A673 (cell line): Measurements from ENCODE around the gene BMERB1. TPM values are rescaled to one million over a fixed set of nuclear protein-coding genes. Genes with fewer than 3 reads are reported as not detected.

Experiments
- BruUV-seq: library from RNA; stranded (reverse); fragments of 400-500 nt; replicated peaks from 2 replicates; lab custom pipeline; 2021; lab: Mats Ljungman, UMichigan
- CTCF ChIA-PET: fragments of 300-600 bp; sonication (Branson Sonifier 250); formaldehyde crosslinking; loops from one replicate; lab custom pipeline; 2022; ENCODE audit warnings: antibody characterized with exemption; lab: Charles Lee
- POLR2A ChIA-PET: fragments of 300-600 bp; sonication (Branson Sonifier 250); formaldehyde crosslinking; loops from one replicate; lab custom pipeline; 2022; ENCODE audit warnings: antibody characterized with exemption; ENCODE audit not compliant: low non-redundant PET; lab: Charles Lee
- DNase-seq: peaks from one replicate; pipeline ENCODE4 v3.0.0-alpha.2; 2015; ENCODE audit warnings: low spot score
- H3K27ac ChIP-seq: fragments of 200-600 bp; sonication (generic); 2 replicates; pipeline ENCODE4 v1.5.1; 2016; ENCODE audit warnings: mixed run types, low read depth, mild to moderate bottlenecking, mixed read lengths, antibody characterized with exemption, low read length; ENCODE audit not compliant: poor library complexity, severe bottlenecking
- H3K27me3 ChIP-seq: fragments of 200-600 bp; sonication (generic); replicated peaks from 2 replicates; pipeline ENCODE4 v1.6.1; 2017; ENCODE audit warnings: mixed run types, low read depth, mild to moderate bottlenecking, mixed read lengths, antibody characterized with exemption, low read length; ENCODE audit not compliant: insufficient read depth, poor library complexity
- H3K36me3 ChIP-seq: fragments of 200-600 bp; sonication (generic); 2 replicates; pipeline ENCODE4 v1.6.1; 2016; ENCODE audit warnings: mixed run types, mild to moderate bottlenecking, mixed read lengths, antibody characterized with exemption, low read length; ENCODE audit not compliant: insufficient read depth, poor library complexity, severe bottlenecking
- H3K4me1 ChIP-seq: fragments of 200-600 bp; sonication (generic); 2 replicates; pipeline ENCODE4 v1.6.1; 2017; ENCODE audit warnings: mixed run types, mild to moderate bottlenecking, mixed read lengths, antibody characterized with exemption, low read length; ENCODE audit not compliant: insufficient read depth, poor library complexity, severe bottlenecking
- H3K4me3 ChIP-seq: fragments of 200-600 bp; sonication (generic); 2 replicates; pipeline ENCODE4 v1.5.1; 2016; ENCODE audit warnings: low read depth, mixed run types, mild to moderate bottlenecking, mixed read lengths, low read length; ENCODE audit not compliant: poor library complexity, severe bottlenecking
- H3K9me3 ChIP-seq: fragments of 200-600 bp; sonication (generic); 2 replicates; pipeline ENCODE4 v1.6.1; 2016; ENCODE audit warnings: mixed run types, low read depth, mild to moderate bottlenecking, mixed read lengths, antibody characterized with exemption, low read length; ENCODE audit not compliant: poor library complexity, severe bottlenecking
- EZH2 ChIP-seq: fragments of 200-600 bp; sonication (generic); IDR thresholded peaks from 2 replicates; pipeline ENCODE4 v1.6.1; 2017; ENCODE audit warnings: borderline replicate concordance, low read depth, mild to moderate bottlenecking, mixed read lengths, antibody characterized with exemption, low read length; ENCODE audit not compliant: poor library complexity, severe bottlenecking
- intact Hi-C: fragments of 100-400 bp; cut with micrococcal nuclease; formaldehyde crosslinking; loops from one replicate; pipeline ENCODE4 v1.10.0; 2022; ENCODE audit not compliant: unreplicated experiment
- total RNA-seq: library from RNA; stranded (reverse); gene quantifications from 2 replicates; pipeline ENCODE4 v1.2.3, GENCODE V29; 2021
- TF ChIP-seq, protein P1 (sequence below): fragments of 300-800, 200-600 bp; sonication (generic); conservative IDR thresholded peaks from 2 replicates; pipeline ENCODE4 v1.5.1; 2017; ENCODE audit warnings: low read depth, mild to moderate bottlenecking, antibody characterized with exemption, low read length, moderate library complexity, mixed read lengths

BMERB1 gene
- total RNA-seq, 1 experiment from 2014 or later, result 11.5 TPM

DNA sequence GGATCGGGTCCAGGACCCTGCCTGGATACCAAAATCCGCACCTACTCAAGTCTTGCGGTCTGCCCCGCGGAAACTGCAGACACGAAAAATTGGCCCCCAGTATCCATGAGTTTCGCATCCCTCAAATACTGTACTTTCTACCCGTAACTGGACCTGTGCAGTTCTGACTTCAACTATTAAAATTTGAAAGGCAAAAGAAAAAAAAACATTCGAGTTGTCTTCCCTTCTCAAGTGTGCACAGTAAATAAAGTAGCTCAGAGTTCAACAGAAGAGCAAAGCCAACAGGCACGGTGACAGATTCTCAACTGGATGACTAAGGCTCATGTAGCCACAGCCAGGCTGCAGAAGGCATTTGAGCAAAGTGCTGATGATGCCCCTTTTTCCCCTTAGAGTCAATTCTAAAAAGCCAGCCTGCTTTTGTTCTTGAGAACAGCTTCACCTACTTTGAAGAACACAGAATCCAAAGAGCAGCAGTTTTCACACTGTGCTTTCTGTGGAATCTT, 176.0 kb downstream of the BMERB1 start:
- Histone ChIP-seq H3K4me1 (no peaks in the 10 kb centered on the region), H3K27me3 (no peaks in the 10 kb centered on the region), H3K27ac (no peak overlapping the region), H3K9me3 (no peaks in the 10 kb centered on the region), H3K36me3 (peaks cover 69% of the 10 kb centered on the region), H3K4me3 (no peak overlapping the region)
- no TSS peak for BruUV-seq
- ChIA-PET CTCF (no interaction called here), POLR2A (no interaction called here)
- intact Hi-C loops, result no loop called here
- no peak for TF ChIP-seq EZH2
- TF ChIP-seq, protein P1, sequence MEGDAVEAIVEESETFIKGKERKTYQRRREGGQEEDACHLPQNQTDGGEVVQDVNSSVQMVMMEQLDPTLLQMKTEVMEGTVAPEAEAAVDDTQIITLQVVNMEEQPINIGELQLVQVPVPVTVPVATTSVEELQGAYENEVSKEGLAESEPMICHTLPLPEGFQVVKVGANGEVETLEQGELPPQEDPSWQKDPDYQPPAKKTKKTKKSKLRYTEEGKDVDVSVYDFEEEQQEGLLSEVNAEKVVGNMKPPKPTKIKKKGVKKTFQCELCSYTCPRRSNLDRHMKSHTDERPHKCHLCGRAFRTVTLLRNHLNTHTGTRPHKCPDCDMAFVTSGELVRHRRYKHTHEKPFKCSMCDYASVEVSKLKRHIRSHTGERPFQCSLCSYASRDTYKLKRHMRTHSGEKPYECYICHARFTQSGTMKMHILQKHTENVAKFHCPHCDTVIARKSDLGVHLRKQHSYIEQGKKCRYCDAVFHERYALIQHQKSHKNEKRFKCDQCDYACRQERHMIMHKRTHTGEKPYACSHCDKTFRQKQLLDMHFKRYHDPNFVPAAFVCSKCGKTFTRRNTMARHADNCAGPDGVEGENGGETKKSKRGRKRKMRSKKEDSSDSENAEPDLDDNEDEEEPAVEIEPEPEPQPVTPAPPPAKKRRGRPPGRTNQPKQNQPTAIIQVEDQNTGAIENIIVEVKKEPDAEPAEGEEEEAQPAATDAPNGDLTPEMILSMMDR, result no peak
- DNase-seq, result no peak

DNA sequence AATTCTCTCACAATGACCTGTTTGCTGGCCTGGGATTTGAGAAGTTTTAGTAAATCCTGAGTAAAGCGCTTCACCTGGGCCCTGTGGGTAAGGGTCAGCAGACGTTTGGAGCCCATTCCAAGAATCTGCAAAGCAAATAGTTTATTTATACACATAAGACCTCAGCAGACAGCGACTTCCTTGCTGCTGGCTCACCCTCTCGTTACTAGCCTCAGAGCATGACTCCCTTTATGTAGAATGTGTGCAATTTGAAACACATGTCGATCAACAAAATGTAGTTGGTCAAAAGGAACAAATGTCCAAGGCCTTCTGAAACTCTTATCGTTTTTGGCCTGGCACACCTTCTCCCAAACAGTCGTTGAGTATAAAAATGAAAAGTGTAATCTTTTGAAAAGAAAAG, 177.2 kb downstream of the BMERB1 start:
- Histone ChIP-seq H3K4me3 (no peak overlapping the region), H3K4me1 (no peaks in the 10 kb centered on the region), H3K27ac (no peak overlapping the region), H3K36me3 (peaks cover 75% of the 10 kb centered on the region), H3K9me3 (no peaks in the 10 kb centered on the region), H3K27me3 (no peaks in the 10 kb centered on the region)
- BruUV-seq, result no TSS peak
- intact Hi-C loops, result no loop called here
- ChIA-PET CTCF (no interaction called here), POLR2A (no interaction called here)
- no peak for DNase-seq
- TF ChIP-seq, protein P1, result no peak
- no peak for TF ChIP-seq EZH2

DNA sequence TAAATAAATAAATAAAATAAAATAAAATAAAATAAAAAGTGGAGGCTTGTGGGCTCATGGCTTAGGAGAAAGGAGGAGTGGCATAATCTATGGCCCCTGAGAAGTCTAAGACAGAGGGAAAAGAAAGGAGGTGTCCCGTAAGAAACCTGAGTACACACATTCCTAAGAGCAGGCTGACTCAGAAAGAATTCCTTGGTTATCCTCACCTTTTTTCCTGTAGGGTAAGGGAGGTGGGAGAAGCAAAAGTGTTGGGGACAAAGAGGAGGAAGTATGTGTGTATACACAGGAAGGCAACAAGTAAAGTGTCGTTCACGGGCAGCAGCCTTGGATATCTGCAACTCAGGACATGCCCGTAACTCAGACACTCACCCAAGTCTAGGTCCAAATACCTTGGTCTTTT, 179.3 kb downstream of the BMERB1 start:
- no peak for DNase-seq
- no TSS peak for BruUV-seq
- H3K36me3 ChIP-seq, result peaks cover 66% of the 10 kb centered on the region
- ChIA-PET CTCF (no interaction called here), POLR2A (no interaction called here)
- H3K4me1 ChIP-seq, result no peaks in the 10 kb centered on the region
- intact Hi-C loops, result no loop called here
- H3K9me3 ChIP-seq, result no peaks in the 10 kb centered on the region
- TF ChIP-seq EZH2, result no peak
- TF ChIP-seq, protein P1, result no peak
- H3K27ac ChIP-seq, result no peak overlapping the region
- no peaks in the 10 kb centered on the region for H3K27me3 ChIP-seq
- no peak overlapping the region for H3K4me3 ChIP-seq
